Prostate gland (tissue), 2 donors: ENCODE results near the gene ZNF280C. TPM values are rescaled to one million over a fixed set of nuclear protein-coding genes. Genes with fewer than 3 reads are reported as not detected.

Source experiments
- DNase-seq: peaks from one replicate; pipeline ENCODE4 v3.0.0-alpha.2; 2019; ENCODE audit warnings: low spot score
- H3K27ac ChIP-seq, 2 donors: fragments of 200-600 bp; sonication (generic); 2 replicates each; pipeline ENCODE4 v1.5.1; 2017 to 2019
- H3K27me3 ChIP-seq: fragments of 200-600 bp; sonication (generic); replicated peaks from 2 replicates; pipeline ENCODE4 v1.5.1; 2019; ENCODE audit not compliant: insufficient read depth
- H3K36me3 ChIP-seq, 2 donors: fragments of 200-600 bp; sonication (generic); 1 replicate in 1 of 2; 2 replicates in 1 of 2; pipeline versions ENCODE4 v1.5.1 to v1.8.1; 2017 to 2019
- H3K4me1 ChIP-seq: fragments of 200-600 bp; sonication (generic); replicated peaks from 2 replicates; pipeline ENCODE4 v1.5.1; 2019
- H3K4me3 ChIP-seq, 2 donors: fragments of 200-600 bp; sonication (generic); 2 replicates each; pipeline ENCODE4 v1.5.1; 2017 to 2019
- H3K9me3 ChIP-seq: fragments of 200-600 bp; sonication (generic); 2 replicates; pipeline ENCODE4 v1.5.1; 2017
- POLR2A ChIP-seq: fragments of 450-650 bp; IDR thresholded peaks from one replicate; pipeline ENCODE4 v1.6.1; 2016; ENCODE audit warnings: antibody characterized with exemption, mild to moderate bottlenecking
- POLR2AphosphoS5 ChIP-seq: sonication (generic); formaldehyde crosslinking; IDR thresholded peaks from one replicate; pipeline ENCODE4 v1.6.1; 2017; ENCODE audit warnings: antibody characterized with exemption
- WGBS: methylation state at CpG from one replicate; pipeline ENCODE4 v1.1.5; 2018; 5-methylcytosine and 5-hydroxymethylcytosine counted together
- intact Hi-C: fragments of 100-400 bp; cut with DNase I; formaldehyde crosslinking; loops from one replicate; pipeline ENCODE4 v1.14.2; 2022
- total RNA-seq, 2 donors: library from RNA; depleted of rRNA; stranded (reverse); fragments of >200 nt; gene quantifications; one replicate each; pipeline ENCODE4 v1.1.0, GENCODE V29; 2016
- TF ChIP-seq, protein P1 (sequence below), 4 experiments: fragments of 200-600 bp in 2 of 4; fragments of 450-650 bp in 2 of 4; sonication (generic) in 2 of 4; IDR thresholded peaks; 1 replicate in 3 of 4; 2 replicates in 1 of 4; pipeline ENCODE4 v1.5.1; 2016 to 2019; ENCODE audit warnings: antibody characterized with exemption in 4 of 4, mild to moderate bottlenecking in 2 of 4, moderate library complexity in 2 of 4

Gene ZNF280C
- total RNA-seq, 2 donors from 2014 or later, result 4.1 to 19.0 TPM

- H3K9me3 ChIP-seq, result no peaks in the 10 kb centered on the region
- no peaks in the 10 kb centered on the region for H3K4me1 ChIP-seq
- intact Hi-C loops, result no loop called here
- H3K36me3 ChIP-seq, result no peaks in the 10 kb centered on the region
- H3K27ac ChIP-seq, result no peak overlapping the region
- no peak for DNase-seq
- no peaks in the 10 kb centered on the region for H3K27me3 ChIP-seq
- TF ChIP-seq, protein P1, sequence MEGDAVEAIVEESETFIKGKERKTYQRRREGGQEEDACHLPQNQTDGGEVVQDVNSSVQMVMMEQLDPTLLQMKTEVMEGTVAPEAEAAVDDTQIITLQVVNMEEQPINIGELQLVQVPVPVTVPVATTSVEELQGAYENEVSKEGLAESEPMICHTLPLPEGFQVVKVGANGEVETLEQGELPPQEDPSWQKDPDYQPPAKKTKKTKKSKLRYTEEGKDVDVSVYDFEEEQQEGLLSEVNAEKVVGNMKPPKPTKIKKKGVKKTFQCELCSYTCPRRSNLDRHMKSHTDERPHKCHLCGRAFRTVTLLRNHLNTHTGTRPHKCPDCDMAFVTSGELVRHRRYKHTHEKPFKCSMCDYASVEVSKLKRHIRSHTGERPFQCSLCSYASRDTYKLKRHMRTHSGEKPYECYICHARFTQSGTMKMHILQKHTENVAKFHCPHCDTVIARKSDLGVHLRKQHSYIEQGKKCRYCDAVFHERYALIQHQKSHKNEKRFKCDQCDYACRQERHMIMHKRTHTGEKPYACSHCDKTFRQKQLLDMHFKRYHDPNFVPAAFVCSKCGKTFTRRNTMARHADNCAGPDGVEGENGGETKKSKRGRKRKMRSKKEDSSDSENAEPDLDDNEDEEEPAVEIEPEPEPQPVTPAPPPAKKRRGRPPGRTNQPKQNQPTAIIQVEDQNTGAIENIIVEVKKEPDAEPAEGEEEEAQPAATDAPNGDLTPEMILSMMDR (IDR thresholded peaks at IDR 0.05), result no peak
- TF ChIP-seq POLR2A, result no peak
- TF ChIP-seq POLR2AphosphoS5, result no peak
- 1% methylated on average over 9 of the region's 36 CpGs for WGBS
- peak overlapping the region; percentile 18 to 28 for H3K4me3 ChIP-seq
These were observed 97.8 kb downstream of the ZNF280C start for GRCh38 chrX:130170752-130171445.

GRCh38 chrX:130167040-130167439 lies 101.7 kb downstream of the ZNF280C start:
- WGBS, result 46% methylated on average over 4 of the region's 4 CpGs
- TF ChIP-seq, protein P1 (IDR thresholded peaks at IDR 0.05), result no peak
- no peak for TF ChIP-seq POLR2AphosphoS5
- TF ChIP-seq POLR2A, result no peak
- H3K27ac ChIP-seq, result no peak overlapping the region

DNA sequence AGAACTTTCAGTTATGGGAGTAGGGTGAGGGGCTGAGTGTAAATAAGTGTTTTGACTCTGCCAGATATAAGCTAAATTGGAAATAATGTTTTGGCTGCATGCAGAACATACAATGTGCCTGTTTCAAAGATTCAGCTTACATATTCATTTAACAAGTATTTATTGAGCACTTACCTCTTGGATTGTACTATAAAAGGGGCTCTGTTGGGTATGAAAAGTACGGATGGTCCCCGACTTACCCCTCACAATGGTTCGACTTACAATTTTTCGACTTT lies 102.3 kb downstream of the ZNF280C start:
- Histone ChIP-seq H3K36me3 (no peaks in the 10 kb centered on the region), H3K27me3 (no peaks in the 10 kb centered on the region), H3K4me3 (peak overlapping the region; percentile 42 to 48), H3K9me3 (no peaks in the 10 kb centered on the region), H3K27ac (peak overlapping the region; percentile 78 to 84), H3K4me1 (no peaks in the 10 kb centered on the region)
- TF ChIP-seq POLR2A, result no peak
- TF ChIP-seq, protein P1 (IDR thresholded peaks at IDR 0.05), result no peak
- no peak for TF ChIP-seq POLR2AphosphoS5
- WGBS, result 4% methylated on average over 4 of the region's 4 CpGs
- intact Hi-C loops, result loop anchor here (5.0 kb wide), 1 partner anchor 54 kb away; the partner anchor contains the start of gene ELF4
- no peak for DNase-seq

More at GRCh38 chrX:130167040-130167439, 101.7 kb downstream of the ZNF280C start:
- Histone ChIP-seq H3K4me1 (no peaks in the 10 kb centered on the region), H3K9me3 (no peaks in the 10 kb centered on the region), H3K4me3 (no peak overlapping the region), H3K36me3 (no peaks in the 10 kb centered on the region), H3K27me3 (no peaks in the 10 kb centered on the region)
- DNase-seq, result no peak
- intact Hi-C loops, result loop anchor here (5.0 kb wide), 1 partner anchor 55 kb away; the partner anchor contains the start of gene ELF4

DNA sequence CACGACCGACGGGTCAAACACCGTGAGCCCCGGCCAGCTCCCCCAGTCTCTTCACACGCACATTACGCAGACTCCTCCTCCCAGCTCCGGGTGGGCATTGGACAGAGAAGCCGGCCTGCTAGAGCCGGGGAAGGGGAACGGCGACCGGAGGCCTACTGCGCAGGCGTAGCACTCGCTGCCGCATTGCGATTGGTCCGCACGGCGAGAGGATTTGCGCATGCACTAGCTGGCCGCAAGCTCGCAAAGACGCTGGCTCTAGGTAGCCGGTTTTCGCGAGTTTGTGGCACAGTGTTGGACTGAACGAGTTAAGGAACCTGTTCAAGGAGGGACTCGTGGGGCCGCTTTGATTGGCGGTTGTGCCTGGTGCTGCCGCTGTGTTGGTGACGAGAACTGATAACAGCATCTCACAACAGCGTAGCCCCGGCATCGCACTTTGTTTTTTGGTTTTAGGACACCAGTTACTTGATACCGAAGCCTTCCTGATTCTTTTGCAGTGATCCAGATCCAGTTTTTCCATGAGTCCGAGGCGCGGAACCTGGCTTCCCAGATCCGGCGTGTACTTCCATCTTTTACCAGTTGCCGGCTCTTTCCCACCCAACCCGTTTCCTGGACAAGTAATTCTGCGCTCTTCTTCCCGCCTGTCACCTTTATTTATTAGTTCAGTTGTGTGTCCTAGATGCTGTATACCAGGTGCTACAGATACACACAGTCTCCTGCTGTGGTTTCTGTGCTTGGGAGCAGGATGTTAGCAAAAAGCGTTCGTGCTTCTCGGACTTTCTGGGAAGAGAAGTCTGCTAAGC lies 102.8 kb downstream of the ZNF280C start, which contains the start of gene AIFM1:
TSS of gene AIFM1 (minus strand) at position 139 of the 800 bp plus-strand sequence. CDS start 185 bp downstream, outside the sequence.
- Histone ChIP-seq H3K4me3 (peak within 1 kb of the TSS; percentile 42 to 48), H3K9me3 (no peaks in the 10 kb centered on the region), H3K27me3 (no peaks in the 10 kb centered on the region), H3K4me1 (no peaks in the 10 kb centered on the region), H3K27ac (peak within 1 kb of the TSS; percentile 78 to 84), H3K36me3 (no peaks in the 10 kb centered on the region)
- DNase-seq, result peak; percentile 75
- peak; percentile 74 for TF ChIP-seq POLR2AphosphoS5
- peak; percentile 59 for TF ChIP-seq POLR2A
- TF ChIP-seq, protein P1 (IDR thresholded peaks at IDR 0.05), result no peak
- intact Hi-C loops, result loop anchor here (5.0 kb wide), 1 partner anchor 54 kb away; the partner anchor contains the start of gene ELF4
- under 1% methylated on average over 18 of the region's 50 CpGs for WGBS
